GM03348 (cell line): ENCODE data around the gene GET4.

ENCODE experiments used
- DNase-seq: peaks from one replicate; pipeline ENCODE4 v3.0.0; 2012; ENCODE audit warnings: low spot score

Gene GET4, protein sequence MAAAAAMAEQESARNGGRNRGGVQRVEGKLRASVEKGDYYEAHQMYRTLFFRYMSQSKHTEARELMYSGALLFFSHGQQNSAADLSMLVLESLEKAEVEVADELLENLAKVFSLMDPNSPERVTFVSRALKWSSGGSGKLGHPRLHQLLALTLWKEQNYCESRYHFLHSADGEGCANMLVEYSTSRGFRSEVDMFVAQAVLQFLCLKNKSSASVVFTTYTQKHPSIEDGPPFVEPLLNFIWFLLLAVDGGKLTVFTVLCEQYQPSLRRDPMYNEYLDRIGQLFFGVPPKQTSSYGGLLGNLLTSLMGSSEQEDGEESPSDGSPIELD

GRCh38 chr7:876077-876971 lies at the start of gene GET4:
TSS of gene GET4 (plus strand) at chr7:876554. CDS start at chr7:876646, 92 bp downstream.
- peak; percentile 97 for DNase-seq

GRCh38 chr7:828793-829561 lies 47.4 kb upstream of the GET4 start:
- DNase-seq: no peak

DNA sequence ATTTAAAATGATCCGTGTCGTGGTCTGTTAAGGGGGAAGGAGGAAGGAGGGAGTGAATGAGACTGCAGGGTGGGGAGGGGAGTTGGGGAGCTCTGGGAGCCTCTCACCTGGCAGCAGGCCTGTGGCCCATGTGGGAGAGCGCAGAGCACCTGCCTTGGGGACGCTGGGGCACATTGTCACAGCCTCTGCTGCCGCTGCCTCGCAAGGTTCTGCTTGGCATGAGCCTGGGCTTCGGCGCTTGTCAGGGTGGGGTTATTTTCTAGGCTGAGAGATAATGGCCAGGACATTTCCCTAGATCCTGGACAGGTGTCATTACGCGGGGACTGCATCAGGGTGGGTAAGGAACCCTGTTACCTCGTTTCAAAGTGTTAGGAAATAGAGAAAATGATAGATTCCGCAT lies 46.3 kb upstream of the GET4 start:
- DNase-seq: no peak

DNA sequence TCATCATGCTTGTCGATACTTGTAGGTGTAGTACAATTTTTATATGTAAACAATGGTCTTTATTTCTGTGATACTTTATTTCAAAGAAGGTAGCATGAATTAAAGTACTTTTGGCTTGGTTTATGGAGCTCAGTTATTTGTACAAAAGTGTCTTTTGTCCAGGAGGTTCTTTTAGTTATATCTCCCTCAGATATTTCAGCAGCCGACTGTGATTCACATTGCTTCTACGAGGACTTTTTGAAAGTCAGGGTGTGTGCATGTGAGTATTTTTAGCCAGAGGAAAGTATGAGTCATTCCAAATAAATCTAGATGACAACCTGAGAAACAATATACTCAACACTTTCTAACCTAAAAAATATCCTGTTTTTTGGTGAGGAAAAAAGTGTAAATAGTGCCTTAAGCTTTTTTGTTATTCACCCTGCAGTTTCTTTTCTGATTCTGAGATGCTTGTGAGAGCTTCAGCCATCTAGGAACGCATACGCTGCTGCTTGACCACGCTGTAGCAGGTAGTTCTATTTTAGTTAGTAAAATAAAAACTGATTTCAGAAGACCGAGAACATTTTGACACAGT lies 44.7 kb upstream of the GET4 start:
- DNase-seq: peak; percentile 83

DNA sequence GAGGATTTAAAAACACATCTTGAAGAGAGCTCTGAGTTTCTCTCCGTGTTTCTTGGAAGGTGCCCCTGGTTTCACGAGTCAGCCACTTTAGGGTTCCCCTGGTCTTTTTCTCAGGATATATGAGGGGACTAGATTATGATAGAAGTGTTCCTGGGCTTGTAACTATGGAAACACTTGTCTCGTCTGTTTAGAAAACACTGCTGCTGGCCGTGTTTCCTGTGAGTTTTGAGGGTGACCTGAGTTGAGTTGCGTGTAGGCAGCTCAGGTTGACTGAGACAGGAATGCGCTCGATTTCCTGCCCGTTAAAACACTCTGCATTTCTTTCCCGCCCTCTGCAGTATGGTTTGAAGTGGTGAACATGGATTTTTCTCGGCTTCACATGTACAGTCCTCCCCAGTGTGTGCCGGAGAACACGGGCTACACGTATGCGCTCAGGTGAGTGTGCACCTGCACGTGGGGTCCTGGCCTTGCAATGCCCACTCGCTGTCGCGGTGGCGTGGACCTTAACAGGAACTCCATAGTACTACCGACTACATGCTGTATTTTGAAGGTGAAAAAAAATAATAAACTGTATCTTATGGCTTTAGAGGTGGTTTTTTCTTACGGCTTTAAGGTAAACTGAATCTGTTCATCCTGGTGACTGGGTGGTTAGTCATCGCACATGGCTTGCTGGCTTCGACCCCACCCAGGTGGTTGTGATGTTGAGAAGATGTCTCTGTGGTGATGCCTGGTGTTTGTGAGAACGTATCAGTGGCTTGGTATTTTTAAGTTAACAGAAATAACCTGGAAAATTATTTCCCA lies 44.0 kb upstream of the GET4 start, which contains the start of gene SUN1:
Gene SUN1 (plus strand): TSS at position 310 of the 801 bp plus-strand sequence. CDS start 49 bp downstream, at position 359.
- DNase-seq: peak; percentile 42

GRCh38 chr7:832968-833424 lies 43.4 kb upstream of the GET4 start:
- DNase-seq: no peak

- DNase-seq: no peak
These were observed 42.6 kb upstream of the GET4 start for GRCh38 chr7:833601-834258.

GRCh38 chr7:834277-834676 lies 42.1 kb upstream of the GET4 start:
- DNase-seq: no peak

DNA sequence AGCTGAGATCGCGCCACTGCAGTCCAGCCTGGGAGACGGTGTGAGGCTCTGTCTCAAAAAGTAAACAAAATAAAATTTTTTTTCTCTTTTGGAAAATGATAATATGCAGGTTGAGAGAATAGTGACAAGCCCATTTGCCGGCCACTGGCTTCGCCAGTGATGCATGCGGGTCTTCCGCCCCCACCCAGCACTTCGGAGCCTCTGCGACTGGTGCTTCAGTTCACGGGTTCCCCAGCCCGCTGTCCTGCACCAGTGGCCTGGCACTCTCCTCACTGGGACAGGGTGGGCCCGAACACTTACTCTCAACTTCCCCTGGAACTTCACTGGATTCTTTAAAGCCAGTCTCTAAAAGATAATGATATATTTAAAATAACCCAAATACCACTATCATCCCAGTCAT lies 41.3 kb upstream of the GET4 start:
- DNase-seq: no peak

DNA sequence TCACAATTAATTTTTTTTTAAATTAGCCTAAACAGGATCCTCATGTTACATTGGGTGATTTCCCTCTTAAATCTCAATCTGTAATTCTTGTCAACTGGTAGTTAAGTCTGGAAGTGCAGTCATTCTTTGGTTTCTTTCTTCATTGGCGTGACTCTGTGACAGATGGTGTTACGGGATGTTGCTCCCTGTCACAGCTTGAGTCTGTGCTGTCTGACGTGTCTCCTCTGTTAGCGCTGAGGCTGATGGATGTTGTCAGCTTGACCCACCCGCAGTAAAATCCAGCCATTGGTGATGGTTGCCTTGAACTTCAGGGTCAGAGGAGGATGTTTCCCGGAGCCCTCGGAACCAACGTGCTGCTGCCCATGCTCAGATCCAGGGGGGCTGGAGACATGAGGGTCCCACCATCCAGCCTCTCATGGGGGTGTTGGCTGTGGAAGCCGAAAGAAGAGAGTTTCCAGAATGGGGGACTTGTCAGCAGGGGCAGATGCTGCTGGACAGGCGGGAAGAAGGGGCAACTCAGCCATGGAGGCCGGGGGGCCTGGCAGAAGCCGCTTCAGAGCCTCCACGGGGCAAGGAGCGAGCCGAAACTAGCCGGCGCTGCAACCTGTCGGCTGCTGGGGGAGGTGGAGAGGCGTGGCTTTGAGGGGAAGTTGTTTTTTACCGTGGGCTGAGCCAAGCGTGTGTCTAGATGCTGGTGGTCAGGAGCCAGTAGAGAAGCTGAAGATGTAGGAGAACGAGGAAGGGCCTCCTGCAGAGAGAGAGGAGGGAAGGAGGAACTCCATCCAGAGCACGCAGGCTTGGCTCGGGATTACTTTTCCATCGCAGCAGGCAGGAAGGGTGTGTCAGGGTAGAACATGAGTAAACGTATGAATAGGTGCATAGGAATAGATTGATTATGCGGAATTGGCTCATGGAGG lies 40.6 kb upstream of the GET4 start:
- DNase-seq: no peak

- DNase-seq: peak; percentile 52
These were observed 39.9 kb upstream of the GET4 start for GRCh38 chr7:836429-836828.

GRCh38 chr7:837001-837400 lies 39.4 kb upstream of the GET4 start:
- DNase-seq: no peak

DNA sequence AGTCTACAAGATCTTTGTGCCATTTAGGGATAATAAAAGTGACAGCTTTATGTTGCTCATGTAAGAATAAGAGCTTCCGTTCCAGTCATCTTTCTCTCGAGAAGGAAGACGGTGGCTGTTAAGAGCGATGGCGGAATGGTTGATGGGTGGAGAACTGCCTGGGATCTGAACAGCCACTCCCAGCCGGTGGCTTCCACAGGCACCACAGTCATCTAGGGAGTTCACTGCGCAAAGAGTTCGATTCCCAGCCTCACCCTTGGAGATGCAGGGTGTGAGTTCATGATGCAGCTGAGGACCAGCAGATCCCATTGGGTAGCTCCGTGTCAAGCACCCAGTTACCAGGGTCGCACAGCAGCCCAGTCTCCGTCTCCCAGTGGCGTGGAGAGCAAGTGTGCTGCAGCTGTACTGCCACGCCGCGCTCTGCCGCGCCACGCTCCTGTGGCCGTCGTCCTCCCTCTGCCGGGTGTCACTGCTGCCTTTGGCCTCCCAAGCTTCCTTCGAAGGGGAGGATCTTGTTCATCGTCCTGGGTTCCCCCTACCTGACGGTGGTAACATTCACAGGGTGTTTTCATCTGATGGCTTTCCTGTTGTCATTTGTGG lies 36.3 kb upstream of the GET4 start:
- no peak for DNase-seq

DNA sequence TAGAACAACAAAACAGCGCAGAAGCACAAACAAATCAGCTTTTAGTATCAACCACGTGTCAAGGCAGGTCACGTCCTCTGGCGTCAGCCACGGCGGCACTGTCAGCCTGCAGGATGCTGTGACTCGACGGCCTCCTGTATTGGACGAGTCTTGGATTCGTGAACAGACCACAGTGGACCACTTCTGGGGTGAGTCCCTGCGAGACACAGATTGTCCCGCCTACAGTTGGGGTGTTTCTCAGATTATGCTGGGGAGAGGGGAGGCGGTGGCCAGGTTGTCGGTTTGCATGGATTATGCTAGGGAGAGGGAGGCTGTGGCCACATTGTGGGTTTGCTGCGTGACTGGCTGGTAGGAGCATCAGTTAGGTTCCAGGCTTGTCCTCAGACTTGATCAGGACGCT lies 34.4 kb upstream of the GET4 start:
- DNase-seq: no peak

GRCh38 chr7:842431-843031 lies 33.8 kb upstream of the GET4 start:
- no peak for DNase-seq

DNA sequence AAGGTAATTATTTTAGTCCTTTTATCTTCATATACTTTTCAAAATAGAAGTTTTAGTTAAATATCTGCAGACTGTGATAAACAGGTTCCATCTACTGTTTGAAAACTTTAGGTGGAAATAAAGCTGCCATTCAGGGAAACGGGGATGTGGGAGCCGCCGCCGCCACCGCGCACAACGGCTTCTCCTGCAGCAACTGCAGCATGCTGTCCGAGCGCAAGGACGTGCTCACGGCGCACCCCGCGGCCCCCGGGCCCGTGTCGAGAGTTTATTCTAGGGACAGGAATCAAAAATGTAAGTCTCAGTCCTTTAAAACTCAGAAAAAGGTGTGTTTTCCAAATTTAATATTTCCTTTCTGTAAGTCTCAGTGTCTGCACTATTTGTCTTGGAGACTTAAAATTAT lies 33.1 kb upstream of the GET4 start:
- no peak for DNase-seq

DNA sequence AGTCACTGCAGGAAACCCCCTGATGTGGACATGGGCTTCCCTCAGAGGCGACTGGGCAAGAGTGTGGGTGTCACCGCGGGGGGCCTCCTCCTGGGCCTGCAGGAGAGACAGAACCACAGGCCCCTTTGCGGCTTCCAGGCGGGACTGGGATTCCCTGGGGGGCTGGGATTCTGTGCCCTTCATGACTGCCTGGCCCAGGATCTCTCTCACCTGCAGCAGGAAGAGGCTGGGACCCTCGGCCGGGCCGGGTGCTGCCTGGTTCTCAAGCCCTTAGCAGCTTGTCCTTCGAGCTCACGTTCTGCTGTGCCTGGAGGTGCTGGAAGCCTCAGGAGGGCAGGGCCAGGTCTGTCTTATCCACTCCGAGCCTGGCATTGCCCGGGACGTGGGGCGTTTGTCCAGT lies 32.3 kb upstream of the GET4 start:
- DNase-seq: no peak

DNA sequence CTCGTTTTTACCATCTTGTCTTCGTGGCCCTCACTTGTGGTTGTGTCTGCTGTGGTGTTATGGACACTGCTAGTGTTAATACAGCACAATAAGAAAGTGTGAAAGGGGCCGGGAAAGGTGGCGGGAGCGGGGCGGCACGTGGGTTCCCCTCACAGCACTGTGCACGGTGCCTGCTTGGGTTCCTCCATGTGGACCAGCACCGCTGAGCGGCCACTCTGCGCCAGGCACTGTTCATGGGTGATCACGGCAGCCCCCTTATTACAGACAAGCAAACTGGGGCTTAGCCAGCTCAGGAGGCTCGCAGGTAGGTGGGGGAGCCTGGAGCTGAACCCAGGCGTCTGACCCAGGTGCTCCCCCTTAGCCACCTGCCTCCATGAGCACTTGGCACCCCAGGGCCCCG lies 31.8 kb upstream of the GET4 start:
- DNase-seq: no peak

GRCh38 chr7:845091-845490 lies 31.3 kb upstream of the GET4 start:
- DNase-seq: no peak
